SK-N-SH (cell line): Measurements from ENCODE around the gene RPP14. TPM values are rescaled to one million over a fixed set of nuclear protein-coding genes. Genes with fewer than 3 reads are reported as not detected.

ENCODE experiments used
- CTCF ChIA-PET: fragments of 300-600, 350-600 bp; formaldehyde crosslinking; extraction: SDS; loops from one replicate; lab custom pipeline; 2021; lab: Yijun Ruan, JAX
- POLR2A ChIA-PET: fragments of 350-600 bp; sonication (Branson Sonifier 250); formaldehyde crosslinking; extraction: SDS; loops from one replicate; lab custom pipeline; 2020; ENCODE audit warnings: antibody characterized with exemption, inconsistent platforms; lab: Yijun Ruan, JAX
- DNase-seq: peaks from one replicate; pipeline ENCODE4 v3.0.0; 2012
- H2AFZ ChIP-seq: fragments of 200-600 bp; sonication (generic); 2 replicates; pipeline ENCODE4 v1.8.1; 2016; ENCODE audit warnings: antibody characterized with exemption, mild to moderate bottlenecking, low read depth
- H3F3A ChIP-seq: fragments of 200-600 bp; sonication (generic); replicated peaks from 2 replicates; pipeline ENCODE3; 2016; ENCODE audit warnings: antibody characterized with exemption, mild to moderate bottlenecking; ENCODE audit not compliant: insufficient read depth
- H3K27ac ChIP-seq, 2 experiments: fragments of 200-500 bp in 1 of 2; fragments of 200-600 bp in 1 of 2; sonication (Bioruptor generic) in 1 of 2; sonication (generic), shearing (Covaris generic) in 1 of 2; 2 replicates each; pipeline versions ENCODE4 v1.5.1 to v1.6.1; 2014 to 2016; ENCODE audit warnings: low read depth in 2 of 2, inconsistent platforms in 1 of 2, low read length in 1 of 2, mild to moderate bottlenecking in 1 of 2, mixed read lengths in 1 of 2
- H3K27me3 ChIP-seq: fragments of 200-600 bp; sonication (generic), shearing (Covaris generic); 2 replicates; pipeline ENCODE4 v1.6.1; 2016; ENCODE audit warnings: mixed run types; ENCODE audit not compliant: insufficient read depth
- H3K36me3 ChIP-seq, 2 experiments: fragments of 200-500 bp in 1 of 2; fragments of 200-600 bp in 1 of 2; sonication (Bioruptor generic) in 1 of 2; sonication (generic) in 1 of 2; replicated peaks in 1 of 2; 2 replicates each; pipeline versions ENCODE3 to v1.5.1; 2014 to 2016; ENCODE audit warnings: low read length in 1 of 2, mild to moderate bottlenecking in 1 of 2; ENCODE audit not compliant: insufficient read depth in 2 of 2, control insufficient read depth in 1 of 2
- H3K4me1 ChIP-seq, 2 experiments: fragments of 200-500 bp in 1 of 2; fragments of 200-600 bp in 1 of 2; sonication (Bioruptor generic) in 1 of 2; sonication (generic), shearing (Covaris generic) in 1 of 2; 2 replicates each; pipeline versions ENCODE4 v1.5.1 to v1.6.1; 2014 to 2016; ENCODE audit warnings: low read depth in 1 of 2, low read length in 1 of 2, mixed run types in 1 of 2; ENCODE audit not compliant: insufficient read depth in 2 of 2, control insufficient read depth in 1 of 2
- H3K4me2 ChIP-seq: fragments of 200-600 bp; sonication (generic), shearing (Covaris generic); 2 replicates; pipeline ENCODE4 v1.6.1; 2017; ENCODE audit warnings: mixed run types
- H3K4me3 ChIP-seq, 2 experiments: fragments of 200-500 bp in 1 of 2; fragments of 200-600 bp in 1 of 2; sonication (Bioruptor generic) in 1 of 2; sonication (generic), shearing (Covaris generic) in 1 of 2; 2 replicates each; pipeline versions ENCODE4 v1.5.1 to v1.8.1; 2014 to 2016; ENCODE audit warnings: low read depth in 2 of 2, inconsistent platforms in 1 of 2, low read length in 1 of 2, mild to moderate bottlenecking in 1 of 2, mixed read lengths in 1 of 2, moderate library complexity in 1 of 2
- H3K79me2 ChIP-seq: fragments of 200-600 bp; sonication (generic); 2 replicates; pipeline ENCODE4 v1.8.1; 2017; ENCODE audit warnings: mild to moderate bottlenecking; ENCODE audit not compliant: insufficient read depth
- H3K9ac ChIP-seq: fragments of 200-600 bp; sonication (generic); 2 replicates; pipeline ENCODE4 v1.6.1; 2017; ENCODE audit warnings: mixed run types
- H3K9me2 ChIP-seq: fragments of 200-600 bp; sonication (generic); 2 replicates; pipeline ENCODE4 v1.6.1; 2017; ENCODE audit warnings: mixed run types
- H3K9me3 ChIP-seq: fragments of 200-600 bp; sonication (generic); 2 replicates; pipeline ENCODE4 v1.6.1; 2017; ENCODE audit warnings: mixed run types, mild to moderate bottlenecking, moderate library complexity
- H4K20me1 ChIP-seq: fragments of 200-600 bp; sonication (generic); 2 replicates; pipeline ENCODE4 v1.6.1; 2017; ENCODE audit warnings: mild to moderate bottlenecking, mixed run types; ENCODE audit not compliant: insufficient read depth
- CHD2 ChIP-seq: fragments of 150-350 bp; IDR thresholded peaks from 2 replicates; pipeline ENCODE4 v1.6.1; 2018; ENCODE audit warnings: low read length; ENCODE audit not compliant: partially characterized antibody
- ELF1 ChIP-seq: IDR thresholded peaks from 2 replicates; pipeline ENCODE4 v1.4.0; 2012
- EZH2phosphoT487 ChIP-seq: fragments of 200-600 bp; sonication (generic); IDR thresholded peaks from 2 replicates; pipeline ENCODE4 v1.6.1; 2017; ENCODE audit warnings: low read depth, mixed run types, mild to moderate bottlenecking, antibody characterized with exemption, moderate library complexity, borderline replicate concordance
- FOXJ3 ChIP-seq: sonication (generic); formaldehyde crosslinking; IDR thresholded peaks from 2 replicates; pipeline ENCODE4 v1.5.1; 2020; ENCODE audit warnings: mild to moderate bottlenecking, missing genetic modification reagents
- GABPA ChIP-seq: IDR thresholded peaks from 2 replicates; pipeline ENCODE4 v1.4.0; 2012; ENCODE audit warnings: low read depth, mild to moderate bottlenecking
- IRF3 ChIP-seq: fragments of 150-350 bp; IDR thresholded peaks from 2 replicates; pipeline ENCODE4 v1.6.1; 2016; ENCODE audit warnings: mild to moderate bottlenecking, low read depth, low read length
- JUND ChIP-seq: IDR thresholded peaks from 2 replicates; pipeline ENCODE4 v1.4.0; 2012
- MXI1 ChIP-seq: IDR thresholded peaks from 2 replicates; pipeline ENCODE4 v1.6.1; 2012; ENCODE audit warnings: mild to moderate bottlenecking, low read depth, low read length, improper control_type of control experiment
- NFIC ChIP-seq: IDR thresholded peaks from 2 replicates; pipeline ENCODE4 v1.4.0; 2012; ENCODE audit warnings: borderline replicate concordance
- PBX3 ChIP-seq: IDR thresholded peaks from 2 replicates; pipeline ENCODE4; 2012
- POLR2AphosphoS5 ChIP-seq: IDR thresholded peaks from 2 replicates; pipeline ENCODE4 v1.6.1; 2012; ENCODE audit warnings: low read depth, low read length
- RCOR1 ChIP-seq: fragments of 150-350 bp; IDR thresholded peaks from 2 replicates; pipeline ENCODE4 v1.6.1; 2017; ENCODE audit warnings: antibody characterized with exemption, low read length
- RXRA ChIP-seq: IDR thresholded peaks from 2 replicates; pipeline ENCODE4 v1.4.0; 2012; ENCODE audit warnings: low read depth, mild to moderate bottlenecking, borderline replicate concordance
- TAF1 ChIP-seq: IDR thresholded peaks from 2 replicates; pipeline ENCODE4 v1.6.1; 2012; ENCODE audit warnings: low read depth, mild to moderate bottlenecking, low read length, moderate library complexity, borderline replicate concordance
- YY1 ChIP-seq: IDR thresholded peaks from 2 replicates; pipeline ENCODE4 v1.4.0; 2012; ENCODE audit warnings: low read depth, mild to moderate bottlenecking
- WGBS: methylation state at CpG from one replicate; pipeline ENCODE4 v1.1.6; 2017; ENCODE audit warnings: low lambda C conversion rate; 5-methylcytosine and 5-hydroxymethylcytosine counted together
- polyA plus RNA-seq, 3 experiments: library from polyadenylated mRNA; depleted of rRNA; stranded (reverse); fragments of >200 nt; gene quantifications; 2 replicates each; pipeline ENCODE4 v1.2.3, GENCODE V29; 2012
- TF ChIP-seq, protein P1 (sequence below): IDR thresholded peaks from 2 replicates; pipeline ENCODE4 v1.4.0; 2012; ENCODE audit warnings: low read depth, borderline replicate concordance
- TF ChIP-seq, protein P2 (sequence below): fragments of 200-600 bp; sonication (generic); IDR thresholded peaks from 2 replicates; pipeline ENCODE4 v1.6.1; 2017; ENCODE audit warnings: antibody characterized with exemption, mild to moderate bottlenecking, moderate library complexity
- TF ChIP-seq, protein P3 (sequence below): fragments of 150-350 bp; IDR thresholded peaks from 2 replicates; pipeline ENCODE4 v1.6.1; 2017; ENCODE audit warnings: antibody characterized with exemption, low read length, low read depth, borderline replicate concordance
- TF ChIP-seq, protein P4 (sequence below): IDR thresholded peaks from 2 replicates; pipeline ENCODE4 v1.4.0; 2012; ENCODE audit warnings: low read depth

Gene RPP14
- polyA plus RNA-seq, 1 of the 3 experiments (the other 2 are of a cell fraction): 8.3 TPM

- Histone ChIP-seq H3K79me2 (no peaks in the 10 kb centered on the region), H3K36me3 (peaks cover 0 to 13% of the 10 kb centered on the region in 2 experiments), H3K4me2 (no peak overlapping the region), H3K4me3 (no peak overlapping the region), H3F3A (no peaks in the 10 kb centered on the region), H3K9ac (no peak overlapping the region)
- WGBS: 57% methylated on average over 2 of the region's 3 CpGs
- TF ChIP-seq TAF1 (no peak), IRF3 (no peak), RXRA (no peak), GABPA (no peak), NFIC (no peak), CHD2 (no peak), POLR2AphosphoS5 (no peak), FOXJ3 (CRISPR knock-in tag) (no peak), EZH2phosphoT487 (no peak), RCOR1 (no peak), ELF1 (no peak), YY1 (no peak), PBX3 (no peak), MXI1 (no peak), JUND (no peak)
- TF ChIP-seq, protein P1, sequence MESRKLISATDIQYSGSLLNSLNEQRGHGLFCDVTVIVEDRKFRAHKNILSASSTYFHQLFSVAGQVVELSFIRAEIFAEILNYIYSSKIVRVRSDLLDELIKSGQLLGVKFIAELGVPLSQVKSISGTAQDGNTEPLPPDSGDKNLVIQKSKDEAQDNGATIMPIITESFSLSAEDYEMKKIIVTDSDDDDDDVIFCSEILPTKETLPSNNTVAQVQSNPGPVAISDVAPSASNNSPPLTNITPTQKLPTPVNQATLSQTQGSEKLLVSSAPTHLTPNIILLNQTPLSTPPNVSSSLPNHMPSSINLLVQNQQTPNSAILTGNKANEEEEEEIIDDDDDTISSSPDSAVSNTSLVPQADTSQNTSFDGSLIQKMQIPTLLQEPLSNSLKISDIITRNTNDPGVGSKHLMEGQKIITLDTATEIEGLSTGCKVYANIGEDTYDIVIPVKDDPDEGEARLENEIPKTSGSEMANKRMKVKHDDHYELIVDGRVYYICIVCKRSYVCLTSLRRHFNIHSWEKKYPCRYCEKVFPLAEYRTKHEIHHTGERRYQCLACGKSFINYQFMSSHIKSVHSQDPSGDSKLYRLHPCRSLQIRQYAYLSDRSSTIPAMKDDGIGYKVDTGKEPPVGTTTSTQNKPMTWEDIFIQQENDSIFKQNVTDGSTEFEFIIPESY: no peak
- TF ChIP-seq, protein P2, sequence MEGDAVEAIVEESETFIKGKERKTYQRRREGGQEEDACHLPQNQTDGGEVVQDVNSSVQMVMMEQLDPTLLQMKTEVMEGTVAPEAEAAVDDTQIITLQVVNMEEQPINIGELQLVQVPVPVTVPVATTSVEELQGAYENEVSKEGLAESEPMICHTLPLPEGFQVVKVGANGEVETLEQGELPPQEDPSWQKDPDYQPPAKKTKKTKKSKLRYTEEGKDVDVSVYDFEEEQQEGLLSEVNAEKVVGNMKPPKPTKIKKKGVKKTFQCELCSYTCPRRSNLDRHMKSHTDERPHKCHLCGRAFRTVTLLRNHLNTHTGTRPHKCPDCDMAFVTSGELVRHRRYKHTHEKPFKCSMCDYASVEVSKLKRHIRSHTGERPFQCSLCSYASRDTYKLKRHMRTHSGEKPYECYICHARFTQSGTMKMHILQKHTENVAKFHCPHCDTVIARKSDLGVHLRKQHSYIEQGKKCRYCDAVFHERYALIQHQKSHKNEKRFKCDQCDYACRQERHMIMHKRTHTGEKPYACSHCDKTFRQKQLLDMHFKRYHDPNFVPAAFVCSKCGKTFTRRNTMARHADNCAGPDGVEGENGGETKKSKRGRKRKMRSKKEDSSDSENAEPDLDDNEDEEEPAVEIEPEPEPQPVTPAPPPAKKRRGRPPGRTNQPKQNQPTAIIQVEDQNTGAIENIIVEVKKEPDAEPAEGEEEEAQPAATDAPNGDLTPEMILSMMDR: no peak
- TF ChIP-seq, protein P3, sequence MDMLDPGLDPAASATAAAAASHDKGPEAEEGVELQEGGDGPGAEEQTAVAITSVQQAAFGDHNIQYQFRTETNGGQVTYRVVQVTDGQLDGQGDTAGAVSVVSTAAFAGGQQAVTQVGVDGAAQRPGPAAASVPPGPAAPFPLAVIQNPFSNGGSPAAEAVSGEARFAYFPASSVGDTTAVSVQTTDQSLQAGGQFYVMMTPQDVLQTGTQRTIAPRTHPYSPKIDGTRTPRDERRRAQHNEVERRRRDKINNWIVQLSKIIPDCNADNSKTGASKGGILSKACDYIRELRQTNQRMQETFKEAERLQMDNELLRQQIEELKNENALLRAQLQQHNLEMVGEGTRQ: no peak
- TF ChIP-seq, protein P4, sequence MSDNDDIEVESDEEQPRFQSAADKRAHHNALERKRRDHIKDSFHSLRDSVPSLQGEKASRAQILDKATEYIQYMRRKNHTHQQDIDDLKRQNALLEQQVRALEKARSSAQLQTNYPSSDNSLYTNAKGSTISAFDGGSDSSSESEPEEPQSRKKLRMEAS: no peak
- TF ChIP-seq, all 33 proteins: peak for 0
- CTCF ChIA-PET: interaction anchor here (0.9 to 6.5 kb wide), 6 partner anchors 9 to 284 kb away, joined by 3 to 60 read pairs (median 15); partner anchors contain the start of genes HTD2 and RPP14
- Histone ChIP-seq H2AFZ (no peak overlapping the region), H3K27me3 (no peaks in the 10 kb centered on the region; the same call in 1 of the 2 replicates), H3K27ac (no peak overlapping the region), H3K4me1 (no peaks in the 10 kb centered on the region; a peak in 1 of 4 replicates), H4K20me1 (no peaks in the 10 kb centered on the region), H3K9me2 (no peaks in the 10 kb centered on the region), H3K9me3 (0 out of 2 replicates have a peak, but pooled peaks cover 7% of the 10 kb centered on the region)
- DNase-seq: no peak
- POLR2A ChIA-PET: interaction anchor here (0.6 kb wide), 1 partner anchor 58 kb away, joined by 3 read pairs; no protein-coding TSS in a partner anchor
Observed at GRCh38 chr3:58298190-58298589, 7.9 kb upstream of the RPP14 start.
